ENCODE results near the gene HAL.

HAL gene

GRCh38 chr12:95996034-95996658 is at the start of gene HAL:
TSS of gene HAL (minus strand) at chr12:95996344. CDS start at chr12:95995910, 434 bp downstream.
- H3K4me3 ChIP-seq (ENCODE audit: low read depth, low read length) = no peak within 1 kb of the TSS
- TF ChIP-seq CTCF (IDR thresholded peaks at IDR 0.05; ENCODE audit: low read depth, low read length, missing control alignments) = no peak
- no peak for DNase-seq (ENCODE audit: low read depth)

GRCh38 chr12:96045566-96045965 is 49.4 kb upstream of the HAL start:
- no peak overlapping the region for H3K4me3 ChIP-seq (ENCODE audit: low read depth, low read length)
- DNase-seq (ENCODE audit: low read depth) = no peak
- no peak for TF ChIP-seq CTCF (IDR thresholded peaks at IDR 0.05; ENCODE audit: low read depth, low read length, missing control alignments)

- TF ChIP-seq CTCF (IDR thresholded peaks at IDR 0.05; ENCODE audit: low read depth, low read length, missing control alignments) = no peak
- H3K4me3 ChIP-seq (ENCODE audit: low read depth, low read length) = no peak overlapping the region
- DNase-seq (ENCODE audit: low read depth) = no peak
These were observed 48.8 kb upstream of the HAL start for GRCh38 chr12:96044943-96045290.

GRCh38 chr12:96044017-96044942 is 48.1 kb upstream of the HAL start:
- no peak for DNase-seq (ENCODE audit: low read depth)
- TF ChIP-seq CTCF (IDR thresholded peaks at IDR 0.05; ENCODE audit: low read depth, low read length, missing control alignments) = no peak
- no peak overlapping the region for H3K4me3 ChIP-seq (ENCODE audit: low read depth, low read length)

GRCh38 chr12:96041181-96041580 is 45.0 kb upstream of the HAL start:
- no peak for DNase-seq (ENCODE audit: low read depth)
- H3K4me3 ChIP-seq (ENCODE audit: low read depth, low read length) = no peak overlapping the region
- no peak for TF ChIP-seq CTCF (IDR thresholded peaks at IDR 0.05; ENCODE audit: low read depth, low read length, missing control alignments)

- no peak for DNase-seq (ENCODE audit: low read depth)
- no peak overlapping the region for H3K4me3 ChIP-seq (ENCODE audit: low read depth, low read length)
- TF ChIP-seq CTCF (IDR thresholded peaks at IDR 0.05; ENCODE audit: low read depth, low read length, missing control alignments) = no peak
These were observed 44.4 kb upstream of the HAL start for GRCh38 chr12:96040305-96041133.
